Uterus (tissue), 2 donors: ENCODE data around the gene IQGAP1.

Source experiments
- CTCF ChIP-seq, 4 experiments: fragments of 200-600 bp in 2 of 4; fragments of 450-650 bp in 2 of 4; sonication (generic) in 2 of 4; IDR thresholded peaks; one replicate each; pipeline ENCODE4 v1.5.1; 2016 to 2019; ENCODE audit warnings: antibody characterized with exemption in 4 of 4, mild to moderate bottlenecking in 2 of 4, moderate library complexity in 1 of 4
- POLR2A ChIP-seq, 2 donors: fragments of 450-650 bp; IDR thresholded peaks; one replicate each; pipeline ENCODE4 v1.6.1; 2016; ENCODE audit warnings: antibody characterized with exemption in 2 of 2, mild to moderate bottlenecking in 1 of 2, moderate library complexity in 1 of 2

- TF ChIP-seq CTCF (IDR thresholded peaks at IDR 0.05) = no peak
- no peak for TF ChIP-seq POLR2A (IDR thresholded peaks at IDR 0.05)
Measured at GRCh38 chr15:90520365-90520764, 132.3 kb downstream of the IQGAP1 start.
